Smooth muscle cell (in vitro differentiated cells): ENCODE measurements around the gene AR. TPM values are rescaled to one million over a fixed set of nuclear protein-coding genes. Genes with fewer than 3 reads are reported as not detected.
"Not testable (repeated sequence)": the region's sequence is repeated elsewhere in the genome, so short reads cannot be mapped to it uniquely, and the experiment has no call there.

Experiments used
- DNase-seq: peaks from one replicate; lab custom pipeline; 2025; ENCODE audit not compliant: unreplicated experiment; lab: John Stamatoyannopoulos, UW
- H2AFZ ChIP-seq: fragments of 200-600 bp; sonication (generic); 2 replicates; pipeline ENCODE4 v1.6.0; 2016; ENCODE audit warnings: antibody characterized with exemption, low read depth, mild to moderate bottlenecking
- H3F3A ChIP-seq: fragments of 200-600 bp; sonication (generic); 2 replicates; pipeline ENCODE4 v1.6.0; 2017; ENCODE audit warnings: antibody characterized with exemption, low read depth
- H3K27ac ChIP-seq: fragments of 200-600 bp; sonication (generic); 2 replicates; pipeline ENCODE4 v1.5.1; 2016; ENCODE audit warnings: low read depth, mild to moderate bottlenecking
- H3K27me3 ChIP-seq: fragments of 200-600 bp; sonication (generic); 2 replicates; pipeline ENCODE4 v1.6.1; 2016; ENCODE audit warnings: low read depth, mild to moderate bottlenecking
- H3K36me3 ChIP-seq: fragments of 200-600 bp; sonication (generic); 2 replicates; pipeline ENCODE4 v1.5.1; 2016; ENCODE audit warnings: low read depth
- H3K4me1 ChIP-seq: fragments of 200-600 bp; sonication (generic); 2 replicates; pipeline ENCODE4 v1.5.1; 2016; ENCODE audit warnings: low read depth
- H3K4me2 ChIP-seq: fragments of 200-600 bp; sonication (generic); 2 replicates; pipeline ENCODE4 v1.6.0; 2016; ENCODE audit warnings: mild to moderate bottlenecking
- H3K4me3 ChIP-seq: fragments of 200-600 bp; sonication (generic); 2 replicates; pipeline ENCODE4 v1.5.1; 2016; ENCODE audit warnings: mild to moderate bottlenecking
- H3K79me2 ChIP-seq: fragments of 200-600 bp; sonication (generic); 2 replicates; pipeline ENCODE4 v1.6.0; 2016; ENCODE audit warnings: low read depth, mild to moderate bottlenecking
- H3K9ac ChIP-seq: fragments of 200-600 bp; sonication (generic); 2 replicates; pipeline ENCODE4 v1.6.0; 2016; ENCODE audit warnings: low read depth
- H3K9me3 ChIP-seq: fragments of 200-600 bp; sonication (generic); replicated peaks from 2 replicates; pipeline ENCODE4 v1.5.1; 2016; ENCODE audit warnings: low read depth
- H4K20me1 ChIP-seq: fragments of 200-600 bp; sonication (generic); 2 replicates; pipeline ENCODE4 v1.6.0; 2016; ENCODE audit warnings: low read depth
- CTCF ChIP-seq: fragments of 200-600 bp; sonication (generic); IDR thresholded peaks from 2 replicates; pipeline ENCODE4 v1.5.1; 2017; ENCODE audit warnings: borderline replicate concordance, mild to moderate bottlenecking, antibody characterized with exemption; ENCODE audit not compliant: insufficient read depth, poor library complexity, severe bottlenecking
- WGBS: methylation state at CpG from one replicate; pipeline ENCODE4 v1.1.7; 2016; ENCODE audit warnings: low lambda C conversion rate; 5-methylcytosine and 5-hydroxymethylcytosine counted together
- polyA plus RNA-seq: library from polyadenylated mRNA; unstranded; fragments of >200 nt; fragmentation: Nextera tagmentation; extraction: Ambion mirVana; gene quantifications from 2 replicates; pipeline ENCODE4 v1.2.1, GENCODE V29; 2016
- total RNA-seq: library from RNA; depleted of rRNA; stranded (reverse); fragments of >200 nt; gene quantifications from 2 replicates; pipeline ENCODE4 v1.2.3, GENCODE V29; 2014

The AR gene
- total and polyA plus RNA-seq, 2 experiments from 2014 or later = 0.72 to 2.4 TPM

- no peaks in the 10 kb centered on the region for H4K20me1 ChIP-seq
- no peaks in the 10 kb centered on the region for H3K27me3 ChIP-seq
- no peak overlapping the region for H3K9ac ChIP-seq
- H3K4me1 ChIP-seq = no peaks in the 10 kb centered on the region
- H3K27ac ChIP-seq = no peak overlapping the region
- no peaks in the 10 kb centered on the region for H3K9me3 ChIP-seq
- no peaks in the 10 kb centered on the region for H3F3A ChIP-seq
- no peak for DNase-seq
- no peak overlapping the region for H2AFZ ChIP-seq
- H3K4me2 ChIP-seq = no peak overlapping the region
- no peaks in the 10 kb centered on the region for H3K36me3 ChIP-seq
- no peaks in the 10 kb centered on the region for H3K79me2 ChIP-seq
- no peak overlapping the region for H3K4me3 ChIP-seq
- 73% methylated on average over 6 of the region's 6 CpGs for WGBS
- TF ChIP-seq CTCF = no peak
Observed at GRCh38 chrX:67651437-67652142, 107.8 kb downstream of the AR start.

- Histone ChIP-seq H3K4me1 (no peaks in the 10 kb centered on the region), H3K4me3 (no peak overlapping the region), H3K27ac (no peak overlapping the region), H3K9me3 (no peaks in the 10 kb centered on the region), H3K36me3 (no peaks in the 10 kb centered on the region), H3F3A (no peaks in the 10 kb centered on the region), H2AFZ (no peak overlapping the region), H4K20me1 (no peaks in the 10 kb centered on the region), H3K4me2 (no peak overlapping the region), H3K9ac (no peak overlapping the region), H3K27me3 (no peaks in the 10 kb centered on the region), H3K79me2 (no peaks in the 10 kb centered on the region)
- DNase-seq = no peak
- TF ChIP-seq CTCF = no peak
Observed at GRCh38 chrX:67652543-67652942, 108.7 kb downstream of the AR start.

DNA sequence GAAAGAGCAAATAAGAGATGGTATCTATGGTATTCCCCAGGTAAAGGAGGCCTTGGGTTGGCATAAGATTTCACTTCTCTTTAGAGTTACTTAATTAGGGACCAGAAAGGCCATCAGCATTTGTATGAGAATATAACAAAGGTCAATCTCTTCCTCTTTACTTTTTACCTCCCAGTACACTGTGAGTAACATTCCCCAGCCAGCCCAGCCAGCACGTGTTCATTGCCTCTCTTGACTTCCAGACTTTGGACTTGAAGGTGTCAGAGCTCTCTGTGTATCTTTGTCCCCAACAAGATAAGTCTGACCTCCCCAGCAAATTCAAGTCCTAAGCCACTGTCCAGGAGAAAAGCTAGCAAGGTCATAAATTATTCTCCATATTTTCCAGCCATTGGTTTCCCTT is 110.5 kb downstream of the AR start:
- Histone ChIP-seq H3K4me1 (no peaks in the 10 kb centered on the region), H3K27ac (no peak overlapping the region), H3K36me3 (no peaks in the 10 kb centered on the region), H4K20me1 (no peaks in the 10 kb centered on the region), H3K9me3 (no peaks in the 10 kb centered on the region), H2AFZ (no peak overlapping the region), H3K79me2 (no peaks in the 10 kb centered on the region), H3F3A (no peaks in the 10 kb centered on the region), H3K4me3 (no peak overlapping the region), H3K4me2 (no peak overlapping the region), H3K27me3 (no peaks in the 10 kb centered on the region), H3K9ac (no peak overlapping the region)
- TF ChIP-seq CTCF = no peak
- WGBS = 21% methylated on average over 1 of the region's 1 CpG
- no peak for DNase-seq

DNA sequence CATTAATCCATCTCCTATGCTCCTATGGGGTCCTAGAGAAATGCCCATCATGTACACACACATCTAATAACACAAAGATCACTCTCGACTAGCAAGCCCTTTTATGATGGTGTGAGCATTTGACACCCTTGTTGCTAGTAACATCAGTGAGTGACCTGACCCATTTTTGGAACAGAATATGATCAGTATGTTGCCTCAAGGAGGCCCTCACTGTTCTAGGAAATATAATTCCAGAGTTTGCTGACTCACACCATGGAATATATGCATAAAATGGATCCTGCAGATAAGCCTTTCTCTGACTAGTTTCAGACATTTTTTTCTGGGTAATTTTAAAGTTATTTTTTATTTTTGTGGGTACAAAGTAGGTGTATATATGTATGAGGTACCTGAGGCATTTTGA is 121.8 kb downstream of the AR start:
- 71% methylated on average over 1 of the region's 1 CpG for WGBS
- H3K4me1 ChIP-seq = no peaks in the 10 kb centered on the region
- no peaks in the 10 kb centered on the region for H4K20me1 ChIP-seq

DNA sequence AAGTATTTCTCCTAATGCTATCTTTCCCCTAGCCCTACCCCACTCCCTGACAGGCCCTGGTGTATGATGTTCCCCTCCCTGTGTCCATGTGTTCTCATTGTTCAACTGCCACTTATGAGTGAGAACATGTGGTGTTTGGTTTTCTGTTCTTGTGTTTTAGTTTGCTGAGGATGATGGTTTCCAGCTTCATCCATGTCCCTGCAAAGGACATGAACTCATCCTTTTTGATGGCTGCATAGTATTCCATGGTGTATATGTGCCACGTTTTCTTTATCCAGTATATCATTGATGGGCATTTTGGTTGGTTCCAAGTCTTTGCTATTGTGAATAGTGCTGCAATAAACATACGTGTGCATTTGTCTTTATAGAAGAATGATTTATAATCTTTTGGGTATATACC is 126.9 kb downstream of the AR start:
- H4K20me1 ChIP-seq, H2AFZ ChIP-seq, H3K4me1 ChIP-seq, H3K9ac ChIP-seq, H3F3A ChIP-seq, H3K27me3 ChIP-seq, H3K27ac ChIP-seq, H3K79me2 ChIP-seq, H3K4me2 ChIP-seq, H3K4me3 ChIP-seq, DNase-seq, H3K36me3 ChIP-seq, H3K9me3 ChIP-seq: not testable (repeated sequence)
- WGBS = 74% methylated on average over 2 of the region's 2 CpGs

More for the DNA sequence above, 121.8 kb downstream of the AR start:
- no peak for DNase-seq
- H2AFZ ChIP-seq = no peak overlapping the region
- no peaks in the 10 kb centered on the region for H3K36me3 ChIP-seq
- H3K27me3 ChIP-seq = no peaks in the 10 kb centered on the region
- H3K9ac ChIP-seq = no peak overlapping the region
- H3K9me3 ChIP-seq = peaks cover 3% of the 10 kb centered on the region
- no peak overlapping the region for H3K4me3 ChIP-seq
- H3K27ac ChIP-seq = no peak overlapping the region
- H3K79me2 ChIP-seq = no peaks in the 10 kb centered on the region
- no peak for TF ChIP-seq CTCF
- no peak overlapping the region for H3K4me2 ChIP-seq
- no peaks in the 10 kb centered on the region for H3F3A ChIP-seq
